ENCODE measurements around the gene SPATA31C1.

DNA sequence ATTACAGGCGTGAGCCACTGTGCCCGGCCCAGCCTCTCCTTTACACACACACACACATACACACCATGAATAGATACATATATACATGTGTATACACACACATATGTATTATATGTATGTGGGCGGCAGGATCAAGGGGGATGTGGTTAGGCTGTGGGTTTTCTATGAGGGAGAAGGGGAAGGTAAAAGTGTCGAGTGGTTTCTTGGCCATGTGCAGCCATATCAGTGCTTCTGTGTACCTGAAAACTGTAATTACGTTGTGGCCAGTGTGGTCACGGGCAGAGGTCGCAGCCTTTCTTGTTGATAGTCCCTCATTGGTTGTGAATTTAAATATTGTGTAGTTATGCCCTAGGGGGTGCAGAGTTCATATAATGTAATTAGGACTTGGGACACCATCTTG is 40.1 kb downstream of the SPATA31C1 start:
- TF ChIP-seq, protein P1, sequence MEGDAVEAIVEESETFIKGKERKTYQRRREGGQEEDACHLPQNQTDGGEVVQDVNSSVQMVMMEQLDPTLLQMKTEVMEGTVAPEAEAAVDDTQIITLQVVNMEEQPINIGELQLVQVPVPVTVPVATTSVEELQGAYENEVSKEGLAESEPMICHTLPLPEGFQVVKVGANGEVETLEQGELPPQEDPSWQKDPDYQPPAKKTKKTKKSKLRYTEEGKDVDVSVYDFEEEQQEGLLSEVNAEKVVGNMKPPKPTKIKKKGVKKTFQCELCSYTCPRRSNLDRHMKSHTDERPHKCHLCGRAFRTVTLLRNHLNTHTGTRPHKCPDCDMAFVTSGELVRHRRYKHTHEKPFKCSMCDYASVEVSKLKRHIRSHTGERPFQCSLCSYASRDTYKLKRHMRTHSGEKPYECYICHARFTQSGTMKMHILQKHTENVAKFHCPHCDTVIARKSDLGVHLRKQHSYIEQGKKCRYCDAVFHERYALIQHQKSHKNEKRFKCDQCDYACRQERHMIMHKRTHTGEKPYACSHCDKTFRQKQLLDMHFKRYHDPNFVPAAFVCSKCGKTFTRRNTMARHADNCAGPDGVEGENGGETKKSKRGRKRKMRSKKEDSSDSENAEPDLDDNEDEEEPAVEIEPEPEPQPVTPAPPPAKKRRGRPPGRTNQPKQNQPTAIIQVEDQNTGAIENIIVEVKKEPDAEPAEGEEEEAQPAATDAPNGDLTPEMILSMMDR (IDR thresholded peaks at IDR 0.05): no peak
- TF ChIP-seq POLR2A (IDR thresholded peaks at IDR 0.05; ENCODE audit: low read depth): no peak

All from esophagus muscularis mucosa (tissue), 3 donors.